NB4 (cell line): ENCODE data around the gene NRXN3.
"Not testable (repeated sequence)": the region's sequence is repeated elsewhere in the genome, so short reads cannot be mapped to it uniquely, and the experiment has no call there.

Source experiments
- DNase-seq: peaks from one replicate; pipeline ENCODE4 v3.0.0; 2010; ENCODE audit warnings: low read depth
- H3K4me3 ChIP-seq: one replicate; pipeline ENCODE4 v1.5.1; 2011; ENCODE audit warnings: mild to moderate bottlenecking, low read depth, low read length, moderate library complexity
- CTCF ChIP-seq: IDR thresholded peaks from one replicate; pipeline ENCODE4 v1.5.1; 2012; ENCODE audit warnings: low read depth, low read length
- MYC ChIP-seq: IDR thresholded peaks from 2 replicates; pipeline ENCODE4 v1.6.1; 2011; ENCODE audit warnings: low read depth, low read length
- POLR2A ChIP-seq: IDR thresholded peaks from 2 replicates; pipeline ENCODE4 v1.6.1; 2011; ENCODE audit warnings: mild to moderate bottlenecking; ENCODE audit not compliant: insufficient read length; ENCODE audit errors: extremely low read depth
- TF ChIP-seq, protein P1 (sequence below): IDR thresholded peaks from 2 replicates; pipeline ENCODE4 v1.6.1; 2011; ENCODE audit warnings: low read depth, low read length

The NRXN3 gene

GRCh38 chr14:79016828-79017505 is 846.8 kb downstream of the NRXN3 start:
- TF ChIP-seq, protein P1, sequence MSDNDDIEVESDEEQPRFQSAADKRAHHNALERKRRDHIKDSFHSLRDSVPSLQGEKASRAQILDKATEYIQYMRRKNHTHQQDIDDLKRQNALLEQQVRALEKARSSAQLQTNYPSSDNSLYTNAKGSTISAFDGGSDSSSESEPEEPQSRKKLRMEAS = no peak
- TF ChIP-seq MYC (no peak), CTCF (no peak), POLR2A (no peak)
- H3K4me3 ChIP-seq = no peak overlapping the region
- no peak for DNase-seq

- no peak for TF ChIP-seq CTCF
- TF ChIP-seq POLR2A = no peak
- TF ChIP-seq, protein P1 = no peak
- TF ChIP-seq MYC = no peak
- no peak for DNase-seq
- no peak overlapping the region for H3K4me3 ChIP-seq
These were observed 847.4 kb downstream of the NRXN3 start for GRCh38 chr14:79017561-79017960.

DNA sequence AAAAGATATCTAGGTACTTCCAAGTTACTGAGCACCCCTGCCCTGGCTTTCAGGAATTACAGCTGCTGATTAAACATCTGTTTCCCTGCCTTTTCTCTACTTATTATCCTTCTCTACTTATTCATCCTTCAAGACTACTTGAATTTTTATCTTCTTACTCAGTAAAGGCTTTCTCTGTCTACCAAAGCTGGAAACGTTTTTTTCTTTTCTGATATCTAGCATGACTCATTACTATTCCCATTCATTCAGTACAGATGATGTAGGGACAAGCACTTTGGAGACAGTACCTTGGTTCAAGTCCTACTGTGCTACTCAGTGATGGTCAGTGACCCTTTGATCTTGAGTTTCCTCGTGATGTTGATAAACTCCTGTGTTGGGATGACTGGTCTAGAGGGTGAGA is 848.7 kb downstream of the NRXN3 start:
- TF ChIP-seq POLR2A (no peak), CTCF (no peak), MYC (no peak)
- TF ChIP-seq, protein P1 = no peak
- no peak overlapping the region for H3K4me3 ChIP-seq
- DNase-seq = no peak

GRCh38 chr14:79019898-79020297 is 849.7 kb downstream of the NRXN3 start:
- not testable (repeated sequence) for DNase-seq

DNA sequence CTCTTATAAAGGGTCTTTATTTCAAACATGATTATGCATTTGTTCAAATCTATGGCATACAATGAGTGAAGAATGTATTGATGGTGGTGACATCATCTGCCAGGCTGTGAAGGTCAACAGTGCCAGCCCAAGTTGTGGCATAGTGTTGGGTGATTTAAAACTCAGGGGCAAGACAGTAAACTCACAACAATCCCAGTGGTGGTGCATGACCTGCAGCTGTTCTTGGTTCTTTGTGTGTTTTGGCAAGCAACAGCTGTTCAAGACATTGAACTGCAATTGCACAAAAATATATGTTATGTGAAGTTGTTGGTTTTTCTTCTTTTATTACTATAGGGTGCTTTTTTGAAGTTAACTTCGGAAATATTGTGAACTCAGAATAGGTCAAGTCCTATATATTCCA is 851.6 kb downstream of the NRXN3 start:
- no peak for DNase-seq
- no peak overlapping the region for H3K4me3 ChIP-seq
- TF ChIP-seq MYC = no peak
- no peak for TF ChIP-seq POLR2A
- TF ChIP-seq, protein P1 = no peak
- TF ChIP-seq CTCF = no peak

More at GRCh38 chr14:79019898-79020297, 849.7 kb downstream of the NRXN3 start:
- H3K4me3 ChIP-seq = not testable (repeated sequence)

DNA sequence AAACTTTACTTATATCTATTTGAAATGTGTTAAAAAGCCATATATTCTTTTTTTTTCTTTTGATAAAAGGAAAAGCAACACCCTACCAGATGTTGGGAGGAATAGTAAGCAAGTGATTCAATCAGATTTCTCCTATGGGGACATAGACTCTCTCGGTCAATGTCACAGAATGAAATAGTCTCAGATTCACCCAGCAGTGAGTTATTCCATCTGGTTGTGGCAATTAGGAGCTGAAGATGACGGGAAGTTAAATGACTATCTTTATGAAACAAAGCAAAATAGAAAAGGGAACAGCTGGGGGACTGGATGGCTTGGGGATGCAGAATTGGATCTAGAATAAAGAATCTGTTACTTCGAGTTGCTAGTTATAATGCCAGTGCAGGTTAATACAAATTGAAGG is 857.0 kb downstream of the NRXN3 start:
- no peak for DNase-seq

More for the DNA sequence above, 857.0 kb downstream of the NRXN3 start:
- TF ChIP-seq MYC (no peak), POLR2A (no peak), CTCF (no peak)
- TF ChIP-seq, protein P1 = no peak
- H3K4me3 ChIP-seq = no peak overlapping the region
